ENCODE results near the gene TIPARP.
"Not testable (repeated sequence)": the region's sequence is repeated elsewhere in the genome, so short reads cannot be mapped to it uniquely, and the experiment has no call there.

The TIPARP gene

DNA sequence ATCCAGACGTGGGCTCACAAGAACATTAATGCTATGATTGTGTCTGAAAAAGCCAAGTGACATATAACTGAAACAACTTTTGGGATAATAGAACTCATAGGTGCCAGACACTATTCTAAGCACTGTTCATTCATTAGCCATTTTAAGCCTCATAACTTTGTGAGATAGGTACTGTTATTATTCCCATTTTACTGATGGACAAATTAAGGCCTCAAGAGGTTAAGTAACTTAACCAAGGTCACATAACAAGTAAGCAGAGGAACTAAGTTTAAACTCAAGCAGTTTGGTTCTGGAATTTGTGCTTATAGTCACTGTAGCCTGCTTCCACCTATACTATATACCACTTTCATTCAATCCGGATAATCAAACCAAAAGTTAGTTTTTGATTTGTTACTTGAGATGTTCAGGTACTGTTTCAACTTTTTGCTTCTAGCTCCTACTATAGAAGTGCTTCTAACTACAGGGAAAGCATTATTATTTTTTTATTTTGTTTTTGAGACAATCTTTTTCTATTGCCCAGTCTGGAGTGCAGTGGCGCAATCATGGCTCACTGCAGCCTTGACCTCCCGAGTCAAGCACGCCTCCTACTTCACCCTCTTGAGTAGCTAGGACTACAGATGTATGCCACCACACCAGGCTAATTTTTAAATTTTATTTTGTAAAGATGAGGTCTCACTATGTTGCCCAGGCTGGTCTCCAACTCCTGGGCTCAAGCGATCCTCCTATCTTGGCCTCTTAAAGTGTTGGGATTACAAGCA lies 41.9 kb downstream of the TIPARP start:
- no peak for DNase-seq

DNA sequence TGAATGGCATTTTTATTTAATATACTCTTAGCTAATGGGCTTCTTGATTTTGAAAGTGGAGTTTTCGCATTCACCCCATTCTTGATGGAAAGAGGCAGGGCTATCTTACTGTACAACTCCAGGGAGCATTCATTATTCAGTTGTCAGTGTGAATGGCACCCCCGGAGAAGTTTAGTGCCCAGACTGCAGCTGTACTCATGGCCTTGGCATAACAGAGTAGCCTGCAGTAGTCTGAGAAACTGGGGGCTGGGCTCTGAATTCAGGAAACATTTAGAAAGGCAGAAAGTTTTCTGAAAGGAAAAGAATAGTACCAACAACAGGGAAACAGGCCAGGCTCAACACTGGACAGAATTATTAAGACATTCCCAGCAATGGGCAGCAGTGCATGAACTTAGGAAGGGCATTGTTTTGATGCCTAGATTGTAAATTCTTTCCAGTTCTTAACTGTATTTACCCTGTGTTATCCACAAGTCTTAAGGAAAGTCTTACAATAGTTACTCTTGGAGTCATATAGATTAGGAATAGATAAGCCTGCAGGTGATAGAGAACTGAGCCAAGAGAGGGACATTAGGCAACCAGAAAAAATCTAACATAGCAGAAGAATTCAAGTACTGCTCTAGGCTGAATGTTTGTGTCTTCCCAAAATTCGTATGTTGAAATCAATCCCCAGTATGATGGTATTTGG lies 44.4 kb downstream of the TIPARP start:
- no peak for DNase-seq

DNA sequence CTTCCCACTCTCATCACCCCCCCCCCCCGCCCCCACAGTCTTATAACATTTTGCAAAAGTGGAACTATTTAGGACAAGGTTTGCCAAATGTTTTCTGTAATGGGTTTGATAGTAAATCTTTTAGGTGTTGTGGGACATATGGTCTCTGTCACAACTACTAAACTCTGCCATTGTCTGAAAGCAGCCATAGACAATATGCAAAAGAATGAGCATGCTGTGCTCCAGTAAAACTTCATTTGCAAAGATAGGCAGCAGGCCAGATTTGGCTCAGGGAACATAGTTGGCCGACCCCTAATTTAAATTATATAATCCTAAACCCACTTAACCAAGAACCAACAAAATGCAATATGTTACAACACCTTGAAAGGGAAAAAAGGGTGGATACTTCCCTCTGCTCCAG lies 46.4 kb downstream of the TIPARP start:
- no peak for DNase-seq

DNA sequence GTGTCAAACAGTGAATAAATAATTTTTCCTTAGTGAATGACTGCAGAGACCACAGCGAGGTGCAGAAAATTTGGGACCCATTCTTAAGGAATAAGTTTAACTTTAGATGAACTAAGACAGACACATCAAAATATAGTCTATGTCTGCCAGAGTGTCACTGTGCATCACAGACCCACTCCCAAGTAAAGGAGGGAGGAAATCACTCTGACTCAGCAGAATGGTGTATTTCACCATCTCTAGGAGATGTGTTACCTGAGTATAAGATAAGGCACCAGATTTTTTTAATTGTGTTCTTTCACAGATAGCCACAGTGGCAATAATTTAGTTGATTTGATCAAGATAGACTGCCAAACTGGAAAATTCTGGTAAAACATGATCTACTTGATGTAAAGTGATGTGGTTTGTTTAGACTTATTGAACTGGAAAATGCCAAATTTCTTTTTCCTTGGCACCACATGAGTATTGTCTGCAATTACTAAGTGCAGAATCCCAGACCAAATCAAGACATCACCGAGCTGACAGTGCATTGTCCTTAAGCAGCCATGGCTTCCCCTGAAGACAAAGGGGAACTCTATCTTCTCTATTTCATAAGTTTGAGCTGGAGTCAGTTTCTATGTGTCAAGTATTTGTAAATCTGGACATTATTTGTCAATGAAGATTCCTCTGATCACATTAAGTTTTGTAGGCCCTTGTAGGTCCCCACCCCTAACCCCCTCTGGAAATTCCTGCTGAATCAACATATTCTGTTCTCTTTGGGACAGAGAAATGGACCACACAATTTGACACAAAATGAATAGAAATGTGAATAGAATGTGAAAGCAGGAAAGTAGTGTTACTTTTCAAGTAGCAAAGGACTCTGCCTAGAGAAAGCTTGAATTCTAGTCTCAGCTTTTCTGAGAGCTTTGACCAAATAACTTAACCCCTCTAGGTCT lies 47.6 kb downstream of the TIPARP start:
- no peak for DNase-seq

GRCh38 chr3:156723182-156723619 lies 48.8 kb downstream of the TIPARP start:
- DNase-seq = no peak

- no peak for DNase-seq
These were observed 51.3 kb downstream of the TIPARP start for GRCh38 chr3:156725682-156726081.

- DNase-seq = no peak
These were observed 52.1 kb downstream of the TIPARP start for GRCh38 chr3:156726456-156726855.

- DNase-seq = no peak
These were observed 53.3 kb downstream of the TIPARP start for GRCh38 chr3:156727519-156728205.

DNA sequence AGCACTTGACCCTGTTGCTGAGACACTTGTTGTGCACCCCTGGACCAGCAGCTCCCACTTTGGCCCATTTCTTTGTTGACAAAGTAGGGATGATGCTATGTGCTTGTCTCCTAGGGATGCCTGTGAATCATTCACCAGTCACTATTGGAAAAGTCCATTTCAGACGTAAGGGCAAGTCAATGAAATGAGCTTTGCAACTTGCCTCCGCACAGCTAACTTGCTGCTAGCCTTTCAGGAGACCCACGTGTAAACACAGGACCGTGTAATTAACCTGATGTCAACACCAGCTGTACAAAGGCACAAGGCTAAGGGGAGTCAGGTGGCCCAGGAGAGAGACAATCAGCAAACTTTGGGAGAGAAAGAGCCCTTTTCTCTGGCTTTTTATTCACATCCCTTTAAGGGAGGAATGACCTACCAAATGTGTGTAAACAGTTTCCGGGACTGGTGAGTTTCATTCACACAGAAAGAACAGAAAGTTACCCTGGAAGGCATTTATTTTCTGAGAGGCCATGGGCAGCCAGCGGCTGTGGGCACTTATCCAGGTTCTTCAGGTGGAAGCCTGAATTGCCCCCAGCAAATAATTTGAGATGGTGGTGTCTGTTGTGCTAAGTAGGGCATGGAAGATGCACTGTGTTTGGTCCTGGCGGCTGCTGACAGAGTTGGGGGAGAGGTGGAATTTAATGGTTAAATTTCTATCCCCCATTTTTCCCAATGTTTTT lies 54.0 kb downstream of the TIPARP start:
- DNase-seq = no peak

DNA sequence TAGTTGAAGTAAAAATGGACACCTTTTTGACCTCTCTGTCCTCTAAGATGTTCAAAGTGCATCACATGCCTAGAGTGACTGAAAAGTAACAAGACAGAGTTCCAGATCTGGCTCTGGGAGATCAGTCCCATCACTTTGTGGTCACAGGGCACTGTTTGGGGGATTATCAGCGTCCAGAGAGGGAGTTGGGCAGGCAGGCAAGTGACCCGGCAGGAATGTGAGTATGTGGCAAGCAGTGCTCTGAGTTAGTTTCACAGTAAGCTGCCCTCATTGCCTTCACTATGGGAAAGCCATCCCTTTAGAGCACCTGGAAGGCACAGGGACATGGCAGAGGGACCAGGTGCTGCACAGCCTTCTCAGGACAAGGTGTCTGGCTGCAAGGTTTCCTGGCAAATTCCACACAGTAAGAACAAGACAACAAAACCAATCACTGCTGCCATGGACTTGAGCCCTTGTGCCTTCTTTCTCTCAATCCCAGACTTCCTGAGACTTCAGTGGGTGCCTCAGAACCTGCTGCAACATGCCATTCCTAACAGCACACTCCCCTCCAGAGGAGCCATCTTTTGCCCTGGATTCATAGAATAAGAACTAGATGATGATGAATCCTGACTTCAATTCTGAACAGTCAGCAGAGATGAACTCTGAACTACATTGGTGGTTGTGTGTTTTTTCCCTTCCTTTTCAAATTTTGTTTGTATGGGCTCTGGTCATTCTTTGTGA lies 55.2 kb downstream of the TIPARP start:
- no peak for DNase-seq

GRCh38 chr3:156731813-156732212 lies 57.4 kb downstream of the TIPARP start:
- DNase-seq = no peak

DNA sequence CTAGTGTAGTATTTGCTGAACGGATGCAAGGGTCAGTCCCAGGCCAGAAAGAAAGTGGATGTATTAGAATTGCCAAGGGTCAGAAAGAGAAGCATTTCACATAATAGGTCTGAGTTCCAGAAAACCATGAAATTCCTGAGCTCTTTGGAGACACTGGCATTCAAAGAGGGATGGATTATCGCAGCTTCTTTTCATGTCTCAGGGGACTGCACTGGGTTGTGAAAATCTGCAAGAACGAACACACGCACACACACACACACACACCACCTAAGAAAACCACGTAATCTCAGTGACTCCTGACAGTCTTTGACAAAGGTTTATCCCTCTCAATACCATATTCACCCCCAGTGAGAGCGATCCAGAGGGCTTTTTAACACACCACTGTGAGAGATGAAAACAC lies 57.9 kb downstream of the TIPARP start:
- DNase-seq = no peak

- no peak for DNase-seq
These were observed 58.5 kb downstream of the TIPARP start for GRCh38 chr3:156732715-156733421.

- DNase-seq = not testable (repeated sequence)
These were observed 60.3 kb downstream of the TIPARP start for GRCh38 chr3:156734661-156735060.

DNA sequence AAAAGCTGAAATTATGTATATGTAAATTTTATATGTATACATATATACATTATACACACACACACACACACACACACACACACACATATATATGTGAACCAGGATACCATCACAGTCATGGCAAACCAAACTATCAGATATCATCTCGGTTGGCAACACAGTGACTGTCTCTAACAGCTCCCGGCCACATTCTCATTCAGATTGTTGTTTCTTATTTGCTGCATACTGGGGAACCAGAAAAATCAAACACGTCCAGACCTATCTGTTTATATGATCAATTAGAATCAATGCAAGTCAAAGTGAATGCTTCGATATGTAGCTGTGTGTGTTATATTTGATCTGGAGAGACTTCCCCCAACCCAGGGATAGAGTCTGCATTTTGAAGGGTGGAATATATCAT lies 61.1 kb downstream of the TIPARP start:
- DNase-seq = no peak

- not testable (repeated sequence) for DNase-seq
These were observed 62.7 kb downstream of the TIPARP start for GRCh38 chr3:156737049-156737448.

DNA sequence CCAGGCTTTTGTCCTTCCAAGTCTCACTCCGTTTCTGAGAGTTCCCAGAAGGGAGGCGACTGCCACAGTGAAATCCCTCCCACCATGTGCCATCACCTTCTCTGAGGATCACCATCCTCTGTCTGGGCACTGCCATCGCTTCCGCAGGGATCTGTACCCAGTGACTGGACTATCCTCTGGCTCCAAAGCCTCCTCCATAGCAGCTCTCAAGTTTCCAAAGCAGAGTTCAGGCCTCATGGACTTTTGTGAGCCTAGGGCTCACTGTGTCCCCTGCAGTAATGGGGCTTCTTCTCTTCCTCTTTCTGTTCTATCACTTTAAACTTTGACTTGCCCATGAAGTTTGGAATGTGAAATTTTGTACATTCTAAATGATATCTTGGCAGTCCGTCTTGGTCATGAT lies 63.9 kb downstream of the TIPARP start:
- DNase-seq = no peak

- no peak for DNase-seq
These were observed 65.6 kb downstream of the TIPARP start for GRCh38 chr3:156739976-156740375.

DNA sequence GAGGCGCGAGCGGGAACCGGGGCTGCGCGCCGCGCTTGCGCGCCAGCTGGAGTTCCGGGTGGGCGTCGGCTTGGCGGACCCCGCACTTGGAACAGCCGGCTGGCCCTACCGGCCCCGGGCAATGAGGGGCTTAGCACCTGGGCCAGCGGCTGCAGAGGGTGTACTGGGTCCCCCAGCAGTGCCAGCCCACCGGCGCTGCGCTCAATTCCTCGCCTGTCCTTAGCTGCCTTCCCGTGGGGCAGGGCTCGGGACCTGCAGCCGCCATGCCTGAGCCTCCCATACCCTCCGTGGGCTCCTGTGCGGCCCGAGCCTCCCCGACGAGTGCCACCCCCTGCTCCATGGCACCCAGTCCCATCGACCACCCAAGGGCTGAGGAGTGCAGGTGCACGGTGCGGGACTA lies 66.2 kb downstream of the TIPARP start:
- not testable (repeated sequence) for DNase-seq

GRCh38 chr3:156741935-156742334 lies 67.5 kb downstream of the TIPARP start:
- no peak for DNase-seq

DNA sequence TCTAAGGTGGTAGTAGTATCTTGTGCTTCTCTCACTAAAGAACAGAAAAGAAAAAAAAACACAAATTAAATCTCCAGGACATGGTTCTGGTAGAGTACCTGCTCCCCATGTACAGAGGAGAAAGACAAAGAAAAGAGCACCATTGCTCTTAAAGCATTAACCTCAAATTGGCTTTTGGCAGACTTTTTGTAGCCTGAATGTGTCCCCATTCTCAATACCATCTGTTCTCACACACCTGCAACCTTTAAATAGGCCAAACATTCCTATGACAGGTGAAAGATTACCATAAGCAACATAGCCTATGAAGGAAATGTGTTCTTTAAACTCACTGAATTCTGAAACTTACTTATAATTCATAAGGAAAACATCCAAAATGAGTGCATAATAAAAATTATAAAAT lies 68.0 kb downstream of the TIPARP start:
- no peak for DNase-seq
